HepG2 (cell line): Measurements from ENCODE around the gene PEBP1.

Experiments used
- CTCF ChIP-seq: sonication (generic); formaldehyde crosslinking; IDR thresholded peaks from 2 replicates; pipeline ENCODE4 v1.5.0; 2020; ENCODE audit warnings: mild to moderate bottlenecking, missing genetic modification reagents, moderate library complexity
- DR1 ChIP-seq: sonication (generic); formaldehyde crosslinking; IDR thresholded peaks from 2 replicates; pipeline ENCODE4 v1.8.0; 2021; ENCODE audit warnings: mild to moderate bottlenecking, missing genetic modification reagents, inconsistent platforms
- EP300 ChIP-seq, 3 experiments: sonication (generic) in 1 of 3; formaldehyde crosslinking in 1 of 3; IDR thresholded peaks; 2 replicates each; pipeline versions ENCODE4 v1.5.1 to v1.6.1; 2011 to 2020; ENCODE audit warnings: low read depth in 2 of 3, low read length in 2 of 3, borderline replicate concordance in 1 of 3, improper control_type of control experiment in 1 of 3, mild to moderate bottlenecking in 1 of 3, missing genetic modification reagents in 1 of 3, moderate library complexity in 1 of 3
- KLF16 ChIP-seq, 2 experiments: sonication (generic) in 1 of 2; formaldehyde crosslinking in 1 of 2; IDR thresholded peaks; 2 replicates each; pipeline versions ENCODE4 v1.6.1 to v1.8.0; 2016 to 2023; ENCODE audit warnings: missing genetic modification reagents in 2 of 2, missing compliant biosample characterization in 1 of 2
- REST ChIP-seq, 2 experiments: IDR thresholded peaks; 2 replicates each; pipeline ENCODE4 v1.6.1; 2011 to 2012; ENCODE audit warnings: low read length in 2 of 2, borderline replicate concordance in 1 of 2, low read depth in 1 of 2, mild to moderate bottlenecking in 1 of 2, moderate library complexity in 1 of 2
- SP1 ChIP-seq, 2 experiments: fragments of 450-650 bp in 1 of 2; sonication (generic) in 1 of 2; formaldehyde crosslinking in 1 of 2; IDR thresholded peaks; 2 replicates each; pipeline versions ENCODE4 v1.4.0 to v1.6.1; 2016 to 2020; ENCODE audit warnings: missing genetic modification reagents in 1 of 2
- TGIF2 ChIP-seq: IDR thresholded peaks from 2 replicates; pipeline ENCODE4 v1.6.1; 2016; ENCODE audit warnings: control low read depth, missing compliant biosample characterization
- ZMYM3 ChIP-seq: sonication (generic); formaldehyde crosslinking; IDR thresholded peaks from 2 replicates; pipeline ENCODE4 v1.5.1; 2020; ENCODE audit warnings: mild to moderate bottlenecking, missing genetic modification reagents
- ZNF230 ChIP-seq: sonication (generic); formaldehyde crosslinking; IDR thresholded peaks from 2 replicates; pipeline ENCODE4 v1.4.0; 2020; ENCODE audit warnings: mild to moderate bottlenecking, missing genetic modification reagents
- ZNF569 ChIP-seq: sonication (generic); formaldehyde crosslinking; IDR thresholded peaks from 2 replicates; pipeline ENCODE4 v1.5.0; 2020; ENCODE audit warnings: mild to moderate bottlenecking, missing genetic modification reagents, moderate library complexity, borderline replicate concordance
- ZNF749 ChIP-seq: sonication (generic); formaldehyde crosslinking; IDR thresholded peaks from 2 replicates; pipeline ENCODE4 v1.8.0; 2022; ENCODE audit warnings: mild to moderate bottlenecking, missing genetic modification reagents, moderate library complexity, borderline replicate concordance
- ZNF782 ChIP-seq: sonication (generic); formaldehyde crosslinking; IDR thresholded peaks from 2 replicates; pipeline ENCODE4 v1.4.0; 2020; ENCODE audit warnings: missing genetic modification reagents, mild to moderate bottlenecking, borderline replicate concordance
- TF ChIP-seq, protein P1 (sequence below): sonication (generic); formaldehyde crosslinking; IDR thresholded peaks from 2 replicates; pipeline ENCODE4 v1.8.0; 2022; ENCODE audit warnings: missing genetic modification reagents, mild to moderate bottlenecking, inconsistent platforms, borderline replicate concordance
- TF ChIP-seq, protein P2 (sequence below): fragments of 450-650 bp; IDR thresholded peaks from 2 replicates; pipeline ENCODE4 v1.6.1; 2017

DNA sequence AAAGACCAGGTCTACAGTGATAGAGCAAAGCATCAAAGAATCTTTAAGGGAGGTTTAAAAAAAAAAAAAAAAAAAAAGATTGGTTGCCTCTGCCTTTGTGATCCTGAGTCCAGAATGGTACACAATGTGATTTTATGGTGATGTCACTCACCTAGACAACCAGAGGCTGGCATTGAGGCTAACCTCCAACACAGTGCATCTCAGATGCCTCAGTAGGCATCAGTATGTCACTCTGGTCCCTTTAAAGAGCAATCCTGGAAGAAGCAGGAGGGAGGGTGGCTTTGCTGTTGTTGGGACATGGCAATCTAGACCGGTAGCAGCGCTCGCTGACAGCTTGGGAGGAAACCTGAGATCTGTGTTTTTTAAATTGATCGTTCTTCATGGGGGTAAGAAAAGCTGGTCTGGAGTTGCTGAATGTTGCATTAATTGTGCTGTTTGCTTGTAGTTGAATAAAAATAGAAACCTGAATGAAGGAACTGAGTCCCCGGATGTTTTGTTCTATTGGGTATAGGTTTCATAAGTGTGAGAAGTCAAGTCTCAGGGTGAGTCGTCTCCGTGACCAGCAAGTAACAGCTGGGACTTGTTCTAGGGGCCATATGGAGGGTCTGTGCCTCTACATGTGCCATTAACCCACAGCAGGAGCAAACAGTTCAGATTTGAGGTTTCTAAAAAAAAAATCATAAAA, 9.3 kb downstream of the PEBP1 start:
- no peak for TF ChIP-seq TGIF2
- TF ChIP-seq CTCF (CRISPR knock-in tag): no peak
- no peak for TF ChIP-seq ZNF230 (CRISPR knock-in tag)
- TF ChIP-seq KLF16 (CRISPR knock-in tag; IDR thresholded peaks at IDR 0.05): no peak
- no peak for TF ChIP-seq ZNF749 (CRISPR knock-in tag)
- TF ChIP-seq, protein P1, sequence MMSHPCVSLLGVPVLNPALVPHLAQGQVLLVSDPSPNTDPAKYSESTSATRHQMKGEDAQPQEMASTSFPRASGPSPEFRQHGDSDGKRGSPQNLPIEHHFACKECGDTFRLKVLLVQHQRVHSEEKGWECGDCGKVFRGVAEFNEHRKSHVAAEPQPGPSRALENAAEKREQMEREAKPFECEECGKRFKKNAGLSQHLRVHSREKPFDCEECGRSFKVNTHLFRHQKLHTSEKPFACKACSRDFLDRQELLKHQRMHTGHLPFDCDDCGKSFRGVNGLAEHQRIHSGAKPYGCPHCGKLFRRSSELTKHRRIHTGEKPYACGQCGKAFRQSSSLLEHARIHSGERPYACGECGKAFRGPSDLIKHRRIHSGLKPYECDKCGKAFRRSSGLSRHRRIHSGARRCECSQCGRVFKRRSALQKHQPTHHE (CRISPR knock-in tag): no peak
- no peak for TF ChIP-seq EP300 (IDR thresholded peaks at IDR 0.05; ENCODE audit: low read depth in 2 of 2, low read length in 2 of 2)
- no peak for TF ChIP-seq EP300 (CRISPR knock-in tag; IDR thresholded peaks at IDR 0.05; ENCODE audit: borderline replicate concordance)
- TF ChIP-seq REST (IDR thresholded peaks at IDR 0.05; ENCODE audit: borderline replicate concordance in 1 of 2, low read depth in 1 of 2, low read length in 2 of 2): no peak
- TF ChIP-seq SP1 (IDR thresholded peaks at IDR 0.05): no peak
- TF ChIP-seq SP1 (CRISPR knock-in tag; IDR thresholded peaks at IDR 0.05): no peak
- TF ChIP-seq ZNF569 (CRISPR knock-in tag): no peak
- no peak for TF ChIP-seq ZMYM3 (CRISPR knock-in tag)
- no peak for TF ChIP-seq DR1 (CRISPR knock-in tag)
- TF ChIP-seq, protein P2, sequence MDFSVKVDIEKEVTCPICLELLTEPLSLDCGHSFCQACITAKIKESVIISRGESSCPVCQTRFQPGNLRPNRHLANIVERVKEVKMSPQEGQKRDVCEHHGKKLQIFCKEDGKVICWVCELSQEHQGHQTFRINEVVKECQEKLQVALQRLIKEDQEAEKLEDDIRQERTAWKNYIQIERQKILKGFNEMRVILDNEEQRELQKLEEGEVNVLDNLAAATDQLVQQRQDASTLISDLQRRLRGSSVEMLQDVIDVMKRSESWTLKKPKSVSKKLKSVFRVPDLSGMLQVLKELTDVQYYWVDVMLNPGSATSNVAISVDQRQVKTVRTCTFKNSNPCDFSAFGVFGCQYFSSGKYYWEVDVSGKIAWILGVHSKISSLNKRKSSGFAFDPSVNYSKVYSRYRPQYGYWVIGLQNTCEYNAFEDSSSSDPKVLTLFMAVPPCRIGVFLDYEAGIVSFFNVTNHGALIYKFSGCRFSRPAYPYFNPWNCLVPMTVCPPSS: no peak
- no peak for TF ChIP-seq ZNF782
